Psoas muscle (tissue), 8 donors: ENCODE results near the gene AKAP11. TPM values are rescaled to one million over a fixed set of nuclear protein-coding genes. Genes with fewer than 3 reads are reported as not detected.

Experiments
- ATAC-seq, 4 donors: fragments of 200-7000 bp; cut with Tn5 transposase; one replicate each; pipeline ENCODE4 v1.9.1; 2020; ENCODE audit warnings: moderate library complexity in 3 of 4, mild to moderate bottlenecking in 2 of 4
- DNase-seq, 2 donors: peaks; one replicate each; pipeline ENCODE4 v3.0.0-alpha.2; 2020
- H3K27ac ChIP-seq: fragments of 200-600 bp; one replicate; pipeline ENCODE4 v1.8.0; 2022
- H3K27me3 ChIP-seq, 3 donors: fragments of 200-600 bp in 1 of 3; one replicate each; pipeline versions ENCODE4 v1.6.1 to v1.8.0; 2013 to 2022; ENCODE audit warnings: low read length in 2 of 3, mild to moderate bottlenecking in 2 of 3, moderate library complexity in 1 of 3; ENCODE audit not compliant: insufficient read depth in 3 of 3
- H3K36me3 ChIP-seq, 2 donors: fragments of 200-600 bp in 1 of 2; one replicate each; pipeline versions ENCODE4 v1.6.1 to v1.8.0; 2013 to 2022; ENCODE audit warnings: low read depth in 1 of 2, mild to moderate bottlenecking in 1 of 2, moderate library complexity in 1 of 2; ENCODE audit not compliant: insufficient read depth in 1 of 2
- H3K4me1 ChIP-seq: fragments of 200-600 bp; one replicate; pipeline ENCODE4 v1.8.0; 2022
- H3K4me3 ChIP-seq: fragments of 200-600 bp; one replicate; pipeline ENCODE4 v1.8.0; 2022; ENCODE audit warnings: mild to moderate bottlenecking
- H3K9me3 ChIP-seq: fragments of 200-600 bp; one replicate; pipeline ENCODE4 v1.8.0; 2022
- WGBS, 3 donors: extraction: QIAGEN DNeasy Blood & Tissue Kit; methylation state at CpG; one replicate each; pipeline versions ENCODE4 v1.1.6 to v1.1.7; 2013; 5-methylcytosine and 5-hydroxymethylcytosine counted together
- intact Hi-C, 2 donors: fragments of 100-400 bp; cut with DNase I; formaldehyde crosslinking; loops; one replicate each; pipeline versions ENCODE4 v1.11.0 to v1.14.2; 2022
- polyA plus RNA-seq, 3 donors: library from polyadenylated mRNA; stranded (reverse); fragments of 200-250 nt; gene quantifications; one replicate each; pipeline ENCODE4 v1.2.3, GENCODE V29; 2013
- total RNA-seq, 4 donors: library from RNA; stranded (reverse); fragmentation: NEBNext Ultra II Directional in 2 of 4; extraction: Animal tissue kit (Norgen Biotek cat#: 25700) in 2 of 4; gene quantifications; one replicate each; pipeline versions ENCODE4 v1.2.1 to v1.2.4, GENCODE V29; 2021 to 2023
- TF ChIP-seq, protein P1 (sequence below): fragments of 200-600 bp; IDR thresholded peaks from one replicate; pipeline ENCODE4 v1.8.0; 2022; ENCODE audit warnings: antibody characterized with exemption
- donor health status: healthy with polysubstance abuse.
- donor health status: DM: no; HTN: no; CAD: no; lungs with moderate emphysema.
- donor health status: Bipolar disorder and iron deficiency.
- donor health status: healthy.
- donor health status: DM: yes; HTN: yes; CAD: no.
- donor health status: DM: no; HTN: no; CAD: no.
- donor health status: DM: no; HTN: no; CAD: no.
- donor health status: DM: yes; HTN: yes; CAD: no.

Gene AKAP11
- total and polyA plus RNA-seq, 7 donors: 2.6 to 17.7 (median 12.0) TPM

DNA sequence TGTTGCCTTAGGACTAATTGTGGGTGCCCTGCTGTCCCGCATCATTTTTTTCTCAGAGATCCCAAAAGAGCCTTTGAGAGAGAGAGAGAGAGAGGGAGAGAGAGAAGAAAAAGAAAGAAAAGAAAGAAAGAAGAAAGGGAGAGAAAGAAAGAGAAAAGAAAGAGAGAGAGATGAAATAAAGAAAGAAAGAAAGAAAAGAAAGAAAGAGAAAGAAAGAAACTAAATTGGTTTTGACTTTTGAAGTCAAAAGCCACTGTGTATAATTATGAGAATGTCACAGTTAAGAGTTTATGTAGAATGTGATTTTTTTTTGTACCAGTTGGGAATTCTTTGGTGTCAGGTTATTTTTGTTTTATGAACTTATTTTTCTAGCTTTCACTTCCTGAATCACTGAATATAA lies 43.4 kb upstream of the AKAP11 start:
- TF ChIP-seq, protein P1, sequence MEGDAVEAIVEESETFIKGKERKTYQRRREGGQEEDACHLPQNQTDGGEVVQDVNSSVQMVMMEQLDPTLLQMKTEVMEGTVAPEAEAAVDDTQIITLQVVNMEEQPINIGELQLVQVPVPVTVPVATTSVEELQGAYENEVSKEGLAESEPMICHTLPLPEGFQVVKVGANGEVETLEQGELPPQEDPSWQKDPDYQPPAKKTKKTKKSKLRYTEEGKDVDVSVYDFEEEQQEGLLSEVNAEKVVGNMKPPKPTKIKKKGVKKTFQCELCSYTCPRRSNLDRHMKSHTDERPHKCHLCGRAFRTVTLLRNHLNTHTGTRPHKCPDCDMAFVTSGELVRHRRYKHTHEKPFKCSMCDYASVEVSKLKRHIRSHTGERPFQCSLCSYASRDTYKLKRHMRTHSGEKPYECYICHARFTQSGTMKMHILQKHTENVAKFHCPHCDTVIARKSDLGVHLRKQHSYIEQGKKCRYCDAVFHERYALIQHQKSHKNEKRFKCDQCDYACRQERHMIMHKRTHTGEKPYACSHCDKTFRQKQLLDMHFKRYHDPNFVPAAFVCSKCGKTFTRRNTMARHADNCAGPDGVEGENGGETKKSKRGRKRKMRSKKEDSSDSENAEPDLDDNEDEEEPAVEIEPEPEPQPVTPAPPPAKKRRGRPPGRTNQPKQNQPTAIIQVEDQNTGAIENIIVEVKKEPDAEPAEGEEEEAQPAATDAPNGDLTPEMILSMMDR: no peak
- ATAC-seq (no peak), DNase-seq (no peak)
- H3K36me3 ChIP-seq: peaks cover 0 to 4% of the 10 kb centered on the region in 2 donors
- H3K4me3 ChIP-seq: no peak overlapping the region
- no peaks in the 10 kb centered on the region for H3K4me1 ChIP-seq
- WGBS, 3 donors: 87 to 92% (median 88%) methylated on average over 1 of the region's 1 CpG
- no peak overlapping the region for H3K27ac ChIP-seq
- no peaks in the 10 kb centered on the region for H3K27me3 ChIP-seq
- intact Hi-C loops: no loop called here
- no peaks in the 10 kb centered on the region for H3K9me3 ChIP-seq

DNA sequence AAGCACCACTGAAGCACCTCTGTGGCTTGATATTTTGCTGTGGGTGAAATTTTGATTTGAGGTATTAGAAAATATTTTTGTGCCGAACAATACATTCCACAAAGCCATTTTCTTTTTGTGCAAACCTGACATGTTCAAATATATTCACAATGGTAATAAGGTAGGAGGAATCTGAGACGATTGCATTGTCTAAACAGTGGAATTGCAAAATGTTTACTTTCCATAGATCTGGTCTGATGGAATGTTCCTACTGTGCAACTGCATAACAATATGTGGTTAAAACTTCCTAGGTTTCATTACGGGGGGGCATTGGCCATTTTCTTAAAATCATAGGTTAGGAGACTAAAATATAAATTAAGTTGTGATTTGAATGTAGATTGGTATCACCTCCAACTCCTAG lies 42.7 kb upstream of the AKAP11 start:
- no peaks in the 10 kb centered on the region for H3K4me1 ChIP-seq
- DNase-seq (no peak), ATAC-seq (no peak)
- intact Hi-C loops: no loop called here
- peaks cover 0 to 4% of the 10 kb centered on the region in 2 donors for H3K36me3 ChIP-seq
- H3K4me3 ChIP-seq: no peak overlapping the region
- TF ChIP-seq, protein P1: no peak
- 89 to 92% (median 90%) methylated on average over 3 of the region's 3 CpGs for WGBS, 3 donors
- no peaks in the 10 kb centered on the region for H3K27me3 ChIP-seq
- no peak overlapping the region for H3K27ac ChIP-seq
- no peaks in the 10 kb centered on the region for H3K9me3 ChIP-seq

DNA sequence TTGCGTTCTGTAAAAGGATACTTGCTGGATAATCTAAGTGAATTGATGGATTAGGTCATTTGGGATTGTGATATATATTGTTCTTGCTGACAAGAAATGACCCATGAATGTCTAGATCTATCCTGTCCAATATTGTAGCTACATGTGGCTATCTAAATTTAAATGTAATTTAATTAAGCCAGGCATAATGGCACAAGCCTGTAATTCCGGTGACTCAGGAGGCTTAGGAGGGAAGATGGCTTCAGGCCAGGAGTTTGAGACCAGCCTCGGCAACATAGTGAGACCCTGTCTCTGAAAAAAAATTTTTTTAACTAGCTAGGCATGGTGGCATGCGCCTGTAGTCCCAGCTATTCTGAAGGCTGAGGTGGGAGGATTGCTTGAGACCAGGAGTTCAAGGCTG lies 39.3 kb upstream of the AKAP11 start:
- ATAC-seq (no peak), DNase-seq (no peak)
- Histone ChIP-seq H3K4me1 (no peaks in the 10 kb centered on the region), H3K27ac (no peak overlapping the region), H3K9me3 (no peaks in the 10 kb centered on the region), H3K4me3 (no peak overlapping the region), H3K27me3 (peaks cover 0 to 2% (median 0%) of the 10 kb centered on the region in 3 donors), H3K36me3 (peaks cover 0 to 4% of the 10 kb centered on the region in 2 donors)
- 86 to 90% (median 89%) methylated on average over 4 of the region's 4 CpGs for WGBS, 3 donors
- intact Hi-C loops: no loop called here
- TF ChIP-seq, protein P1: no peak

DNA sequence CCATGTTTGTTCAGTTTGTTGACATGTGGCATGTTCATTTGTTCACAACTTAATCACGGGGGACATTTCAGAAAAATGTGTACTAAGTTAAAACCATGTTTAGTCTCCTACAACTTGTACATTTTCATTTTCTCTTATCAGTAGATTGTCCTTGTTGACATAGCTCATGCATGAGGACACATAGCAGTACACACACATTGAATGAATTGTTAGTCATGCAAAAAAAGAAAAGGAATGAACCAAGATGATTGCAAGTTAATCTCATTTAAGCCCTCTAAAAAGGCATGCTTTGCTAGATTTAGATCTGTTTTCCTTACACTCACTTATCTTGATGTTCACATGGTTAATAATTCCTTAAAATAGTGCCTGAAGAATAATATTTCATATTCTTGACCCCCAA lies 38.2 kb upstream of the AKAP11 start:
- H3K27me3 ChIP-seq: peaks cover 0 to 2% (median 0%) of the 10 kb centered on the region in 3 donors
- H3K4me1 ChIP-seq: no peaks in the 10 kb centered on the region
- 80 to 93% (median 92%) methylated on average over 1 of the region's 1 CpG for WGBS, 3 donors
- no peak for ATAC-seq
- no peak overlapping the region for H3K27ac ChIP-seq
- TF ChIP-seq, protein P1: no peak
- intact Hi-C loops: no loop called here
- DNase-seq: no peak
- no peak overlapping the region for H3K4me3 ChIP-seq
- H3K9me3 ChIP-seq: no peaks in the 10 kb centered on the region
- H3K36me3 ChIP-seq: peaks cover 0 to 4% of the 10 kb centered on the region in 2 donors

DNA sequence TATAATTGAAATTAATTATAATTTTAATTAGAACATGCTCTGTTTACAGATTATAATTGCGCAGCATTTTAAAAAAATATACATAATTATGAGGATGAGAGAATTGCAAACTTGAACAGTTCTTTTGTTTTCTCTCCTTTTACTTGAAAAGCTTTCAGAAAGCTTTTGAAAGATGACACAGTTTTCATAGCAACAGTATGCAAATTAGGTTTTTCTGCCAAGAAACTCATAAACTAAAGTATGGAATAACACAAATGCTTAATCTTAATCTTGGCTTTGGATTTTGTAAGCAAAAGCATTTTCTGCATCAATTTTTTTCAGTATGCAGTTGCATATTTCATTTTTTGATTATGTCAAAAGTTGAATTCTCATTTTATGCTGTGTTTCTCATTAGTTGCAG lies 32.8 kb upstream of the AKAP11 start:
- ATAC-seq (no peak), DNase-seq (no peak)
- no peaks in the 10 kb centered on the region for H3K9me3 ChIP-seq
- H3K4me1 ChIP-seq: no peaks in the 10 kb centered on the region
- H3K27me3 ChIP-seq: peaks cover 0 to 2% (median 0%) of the 10 kb centered on the region in 3 donors
- no peaks in the 10 kb centered on the region for H3K36me3 ChIP-seq
- no peak overlapping the region for H3K4me3 ChIP-seq
- no peak overlapping the region for H3K27ac ChIP-seq
- TF ChIP-seq, protein P1: no peak
- intact Hi-C loops: no loop called here
- 93 to 98% (median 95%) methylated on average over 1 of the region's 1 CpG for WGBS, 3 donors
